ENCODE data around the gene VTI1A.

GRCh38 chr10:112461029-112461887 is 14.2 kb downstream of the VTI1A start:
- TF ChIP-seq CTCF (conservative IDR thresholded peaks at IDR 0.05; ENCODE audit: low read depth in 2 of 2), result no peak
- no peak for TF ChIP-seq EZH2 (IDR thresholded peaks at IDR 0.05; ENCODE audit: low read depth, unreplicated experiment)
- TF ChIP-seq STAT1 (IDR thresholded peaks at IDR 0.05; ENCODE audit: unreplicated experiment), result no peak
- TF ChIP-seq POLR2AphosphoS5 (IDR thresholded peaks at IDR 0.05; ENCODE audit: low read depth), result no peak
- TF ChIP-seq JUNB (IDR thresholded peaks at IDR 0.05; ENCODE audit: unreplicated experiment), result no peak
- TF ChIP-seq, protein P1, sequence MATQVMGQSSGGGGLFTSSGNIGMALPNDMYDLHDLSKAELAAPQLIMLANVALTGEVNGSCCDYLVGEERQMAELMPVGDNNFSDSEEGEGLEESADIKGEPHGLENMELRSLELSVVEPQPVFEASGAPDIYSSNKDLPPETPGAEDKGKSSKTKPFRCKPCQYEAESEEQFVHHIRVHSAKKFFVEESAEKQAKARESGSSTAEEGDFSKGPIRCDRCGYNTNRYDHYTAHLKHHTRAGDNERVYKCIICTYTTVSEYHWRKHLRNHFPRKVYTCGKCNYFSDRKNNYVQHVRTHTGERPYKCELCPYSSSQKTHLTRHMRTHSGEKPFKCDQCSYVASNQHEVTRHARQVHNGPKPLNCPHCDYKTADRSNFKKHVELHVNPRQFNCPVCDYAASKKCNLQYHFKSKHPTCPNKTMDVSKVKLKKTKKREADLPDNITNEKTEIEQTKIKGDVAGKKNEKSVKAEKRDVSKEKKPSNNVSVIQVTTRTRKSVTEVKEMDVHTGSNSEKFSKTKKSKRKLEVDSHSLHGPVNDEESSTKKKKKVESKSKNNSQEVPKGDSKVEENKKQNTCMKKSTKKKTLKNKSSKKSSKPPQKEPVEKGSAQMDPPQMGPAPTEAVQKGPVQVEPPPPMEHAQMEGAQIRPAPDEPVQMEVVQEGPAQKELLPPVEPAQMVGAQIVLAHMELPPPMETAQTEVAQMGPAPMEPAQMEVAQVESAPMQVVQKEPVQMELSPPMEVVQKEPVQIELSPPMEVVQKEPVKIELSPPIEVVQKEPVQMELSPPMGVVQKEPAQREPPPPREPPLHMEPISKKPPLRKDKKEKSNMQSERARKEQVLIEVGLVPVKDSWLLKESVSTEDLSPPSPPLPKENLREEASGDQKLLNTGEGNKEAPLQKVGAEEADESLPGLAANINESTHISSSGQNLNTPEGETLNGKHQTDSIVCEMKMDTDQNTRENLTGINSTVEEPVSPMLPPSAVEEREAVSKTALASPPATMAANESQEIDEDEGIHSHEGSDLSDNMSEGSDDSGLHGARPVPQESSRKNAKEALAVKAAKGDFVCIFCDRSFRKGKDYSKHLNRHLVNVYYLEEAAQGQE (IDR thresholded peaks at IDR 0.05; ENCODE audit: unreplicated experiment), result no peak
- TF ChIP-seq EZH2phosphoT487 (IDR thresholded peaks at IDR 0.05; ENCODE audit: unreplicated experiment), result no peak
- TF ChIP-seq, protein P2, sequence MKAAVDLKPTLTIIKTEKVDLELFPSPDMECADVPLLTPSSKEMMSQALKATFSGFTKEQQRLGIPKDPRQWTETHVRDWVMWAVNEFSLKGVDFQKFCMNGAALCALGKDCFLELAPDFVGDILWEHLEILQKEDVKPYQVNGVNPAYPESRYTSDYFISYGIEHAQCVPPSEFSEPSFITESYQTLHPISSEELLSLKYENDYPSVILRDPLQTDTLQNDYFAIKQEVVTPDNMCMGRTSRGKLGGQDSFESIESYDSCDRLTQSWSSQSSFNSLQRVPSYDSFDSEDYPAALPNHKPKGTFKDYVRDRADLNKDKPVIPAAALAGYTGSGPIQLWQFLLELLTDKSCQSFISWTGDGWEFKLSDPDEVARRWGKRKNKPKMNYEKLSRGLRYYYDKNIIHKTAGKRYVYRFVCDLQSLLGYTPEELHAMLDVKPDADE (IDR thresholded peaks at IDR 0.05), result no peak
- no peak for TF ChIP-seq ZNF331 (CRISPR knock-in tag; IDR thresholded peaks at IDR 0.05; ENCODE audit: low read depth)
- TF ChIP-seq CREB1 (CRISPR knock-in tag; IDR thresholded peaks at IDR 0.05; ENCODE audit: low read depth), result no peak
